ENCODE results near the gene PLEKHG7.
"Not testable (repeated sequence)": the region's sequence is repeated elsewhere in the genome, so short reads cannot be mapped to it uniquely, and the experiment has no call there.

Gene PLEKHG7

DNA sequence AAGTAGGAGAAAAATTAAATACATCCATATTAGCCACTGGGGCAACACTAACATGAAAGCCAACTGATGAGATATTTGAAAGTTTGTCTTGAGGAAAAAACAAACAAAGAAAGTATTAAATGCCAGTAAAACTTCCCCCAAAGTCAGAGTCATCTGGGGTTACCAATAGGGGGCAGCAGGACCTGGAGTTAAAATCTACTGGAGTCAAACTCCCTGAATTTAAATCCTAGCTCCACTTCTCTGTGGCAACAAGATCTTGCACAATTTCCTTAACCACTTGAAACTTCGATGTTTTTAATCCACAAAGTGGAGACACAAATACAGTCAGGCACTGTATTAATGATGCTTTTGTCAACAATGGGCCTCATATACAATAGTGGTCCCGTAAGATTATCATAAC is 14.4 kb downstream of the PLEKHG7 start:
- DNase-seq = no peak

DNA sequence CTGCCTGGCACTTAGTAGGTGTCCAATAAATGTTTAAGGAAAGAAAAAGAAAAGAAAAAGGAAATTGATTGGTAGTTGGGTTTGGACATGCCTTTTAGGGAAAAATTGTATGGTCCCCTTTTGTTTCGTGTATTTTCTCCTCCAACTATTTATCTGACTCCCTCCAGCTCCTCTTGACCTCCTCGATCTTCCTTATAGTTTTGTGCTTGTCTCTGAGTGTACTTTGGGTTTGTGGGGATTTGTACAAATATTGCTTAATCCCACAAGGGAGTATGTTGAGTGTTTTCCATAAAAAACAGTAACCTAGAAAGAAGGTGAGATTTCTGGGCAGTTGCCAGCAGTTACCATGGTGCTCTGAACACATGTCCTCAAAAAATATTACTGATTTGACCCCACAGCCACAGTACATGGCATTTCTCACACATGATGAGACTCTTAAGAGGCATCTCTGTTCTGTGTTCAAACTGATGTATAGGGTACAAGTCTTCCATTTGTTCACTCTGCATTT is 15.7 kb downstream of the PLEKHG7 start:
- DNase-seq = no peak

DNA sequence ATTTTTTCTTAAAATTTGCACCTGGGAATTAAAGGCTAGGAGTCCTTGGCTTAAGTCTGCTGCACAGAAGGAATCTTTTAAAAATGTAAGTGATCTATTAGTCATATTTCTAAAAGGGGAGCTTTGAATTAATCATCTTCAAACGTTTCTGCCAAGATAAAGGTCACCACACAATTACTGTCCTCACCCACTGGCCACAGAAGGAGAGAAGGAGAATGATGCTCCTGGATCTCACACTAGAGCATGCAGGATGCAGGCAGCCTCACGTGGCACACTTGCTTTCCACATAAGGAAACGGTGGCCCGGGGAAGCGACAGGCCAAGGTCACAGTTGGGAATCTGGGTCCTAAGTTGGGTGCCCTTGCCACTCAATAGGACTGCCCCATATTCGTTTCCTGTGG is 16.9 kb downstream of the PLEKHG7 start:
- DNase-seq = no peak

DNA sequence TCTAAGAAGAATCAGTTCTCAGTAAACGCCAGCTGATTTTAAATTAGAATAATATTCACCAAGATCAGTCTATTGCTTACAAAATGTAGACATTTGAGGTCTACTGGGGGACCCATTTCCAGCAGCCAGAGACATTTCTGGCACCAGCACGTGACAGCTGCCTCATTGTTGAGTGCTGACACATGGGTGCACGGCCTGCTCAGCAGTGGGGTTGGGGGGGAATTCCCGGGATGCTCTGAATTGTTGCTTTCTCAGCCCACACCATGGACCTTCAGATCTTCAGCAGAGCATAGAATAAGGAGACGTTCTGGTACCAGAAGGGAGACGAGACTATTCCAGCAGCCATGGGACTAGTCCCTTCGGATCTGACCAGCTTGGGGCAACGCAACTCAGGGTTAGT is 18.3 kb downstream of the PLEKHG7 start:
- no peak for DNase-seq

DNA sequence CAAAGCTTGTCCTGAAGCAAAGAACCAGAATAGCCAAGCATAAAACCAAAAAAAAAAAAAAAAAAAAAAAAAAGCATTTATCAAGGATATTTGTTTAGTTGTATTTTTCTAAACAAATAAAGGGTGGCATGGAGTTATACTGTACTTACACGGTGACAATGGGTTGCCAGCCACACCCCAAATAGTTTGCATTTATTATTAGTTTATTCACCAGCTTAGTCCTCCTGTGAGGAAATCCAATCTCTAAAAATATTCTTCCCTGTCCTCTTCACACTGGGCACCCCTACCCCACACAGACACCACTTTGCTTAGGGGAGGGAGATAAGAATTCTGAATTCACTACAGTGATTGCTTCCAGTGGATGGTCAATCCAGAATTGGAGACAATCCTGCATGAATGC is 18.9 kb downstream of the PLEKHG7 start:
- no peak for DNase-seq

DNA sequence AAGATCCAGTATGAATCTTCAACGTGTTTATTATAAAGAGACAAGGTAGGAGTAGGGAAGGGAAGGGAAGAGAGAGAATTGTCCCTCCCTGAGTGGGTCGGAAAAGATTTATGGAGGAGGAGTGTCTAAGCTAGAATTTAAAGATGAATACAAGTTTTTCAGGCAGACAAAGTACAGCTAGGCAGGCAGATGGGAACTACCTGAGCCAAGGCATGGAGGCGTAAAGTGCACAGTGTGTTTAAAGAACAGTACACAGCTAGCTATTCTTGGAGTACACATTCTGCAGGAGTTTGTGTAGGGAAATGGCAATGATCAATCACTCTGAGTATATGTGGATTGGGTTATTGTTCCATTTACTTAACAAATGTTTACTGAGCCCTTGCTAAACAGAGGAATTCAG is 20.1 kb downstream of the PLEKHG7 start:
- no peak for DNase-seq

DNA sequence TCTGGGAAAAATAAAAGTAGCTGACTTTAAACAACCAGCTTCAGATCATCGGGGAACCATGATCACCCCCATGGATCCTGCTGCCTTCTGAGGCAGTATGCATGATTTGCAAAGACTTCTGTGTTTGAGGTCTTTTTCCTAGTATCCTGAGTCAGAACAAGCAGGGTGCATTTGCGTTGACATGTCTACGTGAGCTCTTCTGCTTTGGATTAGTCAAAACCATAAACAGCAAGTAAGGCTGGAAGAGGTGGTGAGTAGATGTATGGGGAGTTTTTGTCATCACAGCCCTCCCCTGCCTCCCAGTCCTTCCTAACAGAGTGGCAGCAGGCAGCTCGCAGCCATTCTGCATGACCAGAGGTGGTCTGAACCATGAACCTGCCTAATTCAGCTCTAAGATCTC is 24.1 kb downstream of the PLEKHG7 start:
- DNase-seq = no peak

DNA sequence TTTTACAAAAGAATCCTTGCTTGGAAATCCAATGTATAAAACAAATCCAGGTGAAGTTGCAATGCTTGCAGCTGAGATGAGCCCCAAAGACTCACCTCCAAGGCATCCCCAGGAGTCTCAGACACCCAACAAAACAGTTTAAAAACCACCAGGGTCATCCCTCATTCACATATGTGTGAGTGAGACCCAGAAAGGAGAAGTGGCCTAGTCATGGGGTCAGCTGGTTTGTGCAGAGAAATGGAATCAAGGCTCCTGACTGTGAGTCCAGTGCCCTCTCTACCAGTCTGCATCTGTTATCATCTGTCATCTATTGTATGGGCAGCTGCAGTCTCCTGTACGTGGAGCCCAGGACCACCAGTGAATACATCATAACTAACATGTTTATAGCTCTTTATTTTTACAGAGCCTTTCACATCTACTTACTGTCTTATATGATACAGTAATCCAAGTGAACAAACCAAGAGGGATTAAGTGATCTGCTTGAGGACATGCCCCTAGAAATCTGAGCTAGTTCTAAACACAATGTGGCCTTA is 27.1 kb downstream of the PLEKHG7 start:
- no peak for DNase-seq

DNA sequence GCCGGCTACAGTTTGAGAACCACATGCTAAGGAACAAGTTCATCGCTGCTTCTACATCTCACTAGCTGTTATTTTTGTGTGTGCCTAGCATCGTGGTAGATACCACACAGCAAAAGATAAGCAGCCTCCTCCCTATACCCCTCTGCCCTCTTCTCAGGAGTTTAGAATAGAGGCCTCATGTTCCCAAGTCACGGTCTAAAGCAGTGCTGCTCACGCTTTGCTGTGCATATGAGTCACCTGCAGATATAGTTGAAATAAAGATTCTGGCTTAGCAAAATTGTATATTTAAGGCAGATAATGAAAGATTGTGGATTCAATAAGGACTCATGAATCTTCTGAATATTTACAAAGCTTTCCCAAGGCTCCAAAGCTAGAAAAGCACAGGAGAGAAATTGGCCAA is 28.0 kb downstream of the PLEKHG7 start:
- DNase-seq = no peak

DNA sequence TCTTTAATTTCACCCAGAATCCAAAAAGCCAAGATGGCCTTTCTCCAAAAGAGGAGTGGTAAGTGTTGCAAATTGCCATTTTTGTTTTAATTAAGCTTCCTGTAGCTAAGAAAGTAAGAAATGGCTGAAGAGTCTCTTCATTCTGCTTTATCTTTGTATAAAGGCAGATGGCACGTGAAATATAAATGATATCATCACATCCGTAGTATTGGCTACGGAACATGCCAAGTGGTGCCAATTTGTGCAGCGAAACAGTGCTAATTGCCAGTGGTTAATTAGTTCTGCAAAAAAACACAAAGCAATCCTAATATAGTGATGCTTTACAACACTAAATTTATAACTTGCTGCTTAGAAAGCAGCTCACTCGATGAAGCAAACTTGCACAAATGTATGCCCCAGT is 29.4 kb downstream of the PLEKHG7 start:
- DNase-seq = no peak

DNA sequence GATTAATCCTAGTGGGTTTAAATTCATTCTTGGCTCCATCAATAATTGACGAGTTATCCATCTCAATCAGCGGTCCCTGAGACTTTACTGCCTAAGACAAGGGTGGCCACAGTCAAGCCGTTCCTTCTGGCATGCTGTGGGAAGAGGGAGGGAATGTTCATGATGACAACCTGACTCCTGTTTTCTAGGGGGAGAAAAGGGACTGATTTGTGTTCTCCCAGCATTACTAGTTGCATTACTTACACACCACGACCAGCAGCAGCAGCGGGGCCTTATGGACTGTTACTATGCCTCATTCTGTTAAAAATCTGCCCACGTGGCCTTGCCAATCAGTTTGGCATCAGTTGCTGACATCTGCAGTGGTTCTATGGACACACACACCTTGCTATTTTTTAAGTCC is 29.9 kb downstream of the PLEKHG7 start:
- no peak for DNase-seq

DNA sequence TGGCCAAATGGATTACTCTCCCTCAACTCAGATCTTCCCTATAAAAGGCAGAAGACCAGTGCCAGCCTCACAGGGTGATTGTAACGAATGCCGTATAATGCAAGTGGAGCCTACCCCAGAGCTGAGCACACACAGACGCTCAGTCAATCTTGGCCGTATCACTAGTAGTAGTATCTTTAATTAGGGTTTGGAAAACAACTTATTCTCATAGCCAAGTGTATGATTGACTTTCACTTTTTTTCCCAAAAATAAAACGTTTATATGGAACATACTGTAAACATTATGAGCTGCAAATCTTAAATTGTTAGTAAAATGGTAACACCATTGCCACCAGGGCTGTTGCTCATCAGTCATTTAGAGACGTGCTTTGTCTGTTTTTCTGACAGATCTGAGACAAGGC is 30.4 kb downstream of the PLEKHG7 start:
- DNase-seq = no peak

DNA sequence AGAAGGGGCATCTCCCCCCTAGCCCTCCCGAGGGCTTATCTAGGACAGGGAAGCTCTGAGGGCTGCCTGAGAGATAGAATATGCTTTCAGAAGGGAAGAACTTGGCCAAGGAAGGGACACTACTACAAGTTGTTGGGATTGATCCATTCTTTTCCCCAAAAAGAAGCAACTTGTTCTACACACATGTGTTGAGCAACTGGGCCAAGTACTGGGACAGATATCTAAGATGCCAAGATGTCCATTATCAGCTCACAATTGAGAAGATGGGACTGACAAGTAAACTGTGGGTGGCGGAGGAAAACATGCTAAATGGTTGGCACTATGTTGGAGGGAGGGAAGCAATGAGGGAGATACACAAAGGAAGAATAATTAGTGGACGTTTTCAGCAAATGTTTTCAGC is 30.9 kb downstream of the PLEKHG7 start:
- no peak for DNase-seq

DNA sequence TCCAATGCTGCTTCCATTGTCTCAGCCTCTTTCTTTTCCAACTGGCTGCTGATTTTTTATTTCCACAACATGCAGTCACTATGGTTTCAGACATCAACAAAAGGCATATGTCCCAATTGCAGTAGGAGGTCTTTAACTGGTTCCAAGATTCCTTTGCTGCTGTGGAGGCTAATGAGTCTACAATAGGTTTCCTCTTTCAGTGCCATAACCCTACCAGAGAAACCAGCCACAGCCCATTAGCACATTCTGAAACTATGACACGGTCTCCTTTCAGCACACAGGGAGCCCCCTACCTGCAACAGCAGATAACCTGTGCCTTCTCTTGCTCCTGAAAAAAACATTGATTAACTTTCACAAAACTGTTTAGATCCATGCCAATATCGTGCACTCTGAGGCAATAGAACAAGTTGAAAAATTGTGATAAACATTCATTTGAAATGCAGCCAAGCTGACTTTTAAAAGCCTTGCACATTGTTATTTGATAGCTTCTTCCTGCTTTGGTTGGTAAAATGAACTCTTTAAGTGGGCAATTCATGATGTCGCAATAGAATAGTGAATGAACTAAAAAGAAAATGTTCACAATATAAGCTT is 32.4 kb downstream of the PLEKHG7 start:
- no peak for DNase-seq

DNA sequence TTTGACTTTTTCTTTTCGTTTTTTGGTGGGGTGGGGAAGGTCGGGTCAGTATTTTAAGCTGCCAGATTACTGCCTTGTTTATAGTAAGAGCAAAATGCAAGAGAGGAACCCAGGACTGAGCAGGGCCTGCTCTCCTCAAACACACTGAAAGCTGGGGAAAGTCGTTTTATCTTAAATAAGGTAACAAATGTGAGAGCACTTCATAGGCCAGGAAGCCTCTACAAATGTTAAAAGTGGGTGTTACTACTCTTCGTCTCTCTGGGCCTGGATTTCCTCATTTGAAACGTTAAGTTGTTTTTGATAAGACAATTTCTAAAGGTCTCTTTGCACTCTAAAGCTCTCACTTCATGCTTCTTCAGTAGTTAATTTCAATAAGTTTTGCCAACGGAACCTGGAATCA is 33.8 kb downstream of the PLEKHG7 start:
- no peak for DNase-seq

DNA sequence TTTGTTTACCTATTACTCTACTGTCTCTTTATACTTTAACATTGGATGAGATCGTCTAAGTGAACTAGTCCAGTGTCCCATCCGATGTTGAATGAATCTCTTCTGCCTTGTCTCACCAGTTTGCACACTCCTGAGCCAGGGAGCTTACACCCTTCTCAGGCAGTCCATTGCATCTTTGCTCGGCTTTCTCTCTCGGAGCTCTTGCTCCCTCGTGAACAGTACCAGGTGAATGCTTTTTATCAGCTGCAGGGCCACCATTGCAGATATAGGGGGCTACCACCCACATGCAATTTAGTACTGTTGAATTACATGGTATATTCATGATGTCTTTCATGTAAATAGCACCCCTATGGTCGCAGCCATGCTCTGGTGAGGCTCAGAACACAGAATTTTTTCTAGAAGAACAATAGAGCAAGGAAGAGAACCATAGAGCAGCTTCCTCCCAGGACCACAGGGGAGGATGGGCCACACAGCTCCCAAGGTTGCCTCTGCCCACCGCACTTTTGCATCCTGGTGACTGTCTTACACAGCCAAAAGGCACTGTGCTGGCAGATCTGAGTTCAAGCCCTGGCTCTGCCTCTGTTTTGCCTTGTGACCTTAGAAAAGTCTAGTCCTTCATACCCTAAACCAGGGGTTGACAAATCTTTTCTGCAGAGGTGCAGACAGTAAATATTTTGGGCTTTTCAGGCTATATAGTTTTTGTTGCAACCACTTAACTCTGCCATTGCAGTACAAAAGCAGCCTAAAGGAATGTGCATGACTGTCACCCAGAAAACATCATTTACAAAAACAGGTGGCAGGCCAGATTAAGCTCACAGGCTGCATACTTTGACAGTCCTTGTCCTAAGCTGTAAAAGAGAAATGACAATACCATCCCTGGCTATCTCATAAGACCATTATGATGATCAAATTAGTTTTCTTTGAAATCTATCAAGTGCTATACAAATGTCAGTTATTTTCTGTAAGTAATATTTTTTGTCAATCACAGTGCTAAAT is 35.4 kb downstream of the PLEKHG7 start:
- DNase-seq = no peak

DNA sequence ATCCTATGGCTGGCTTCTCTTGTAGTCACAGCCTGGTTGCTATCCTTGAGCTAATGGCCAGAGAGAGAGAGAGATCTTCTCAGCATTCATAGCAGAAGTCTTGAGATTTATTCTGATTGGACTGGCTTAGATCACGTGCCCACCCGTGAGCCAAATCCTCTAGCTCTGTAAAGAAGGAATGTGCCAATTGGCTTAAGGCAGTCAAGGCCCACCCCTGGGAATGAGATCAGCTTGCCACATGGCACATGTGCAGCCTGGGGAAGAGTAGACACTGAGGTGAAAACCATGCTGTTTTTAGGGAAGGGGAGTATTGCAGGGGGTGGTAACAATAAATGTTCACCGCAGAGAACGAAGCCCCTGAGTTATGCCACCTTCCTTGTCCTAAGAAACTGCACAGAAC is 36.3 kb downstream of the PLEKHG7 start:
- DNase-seq = no peak

DNA sequence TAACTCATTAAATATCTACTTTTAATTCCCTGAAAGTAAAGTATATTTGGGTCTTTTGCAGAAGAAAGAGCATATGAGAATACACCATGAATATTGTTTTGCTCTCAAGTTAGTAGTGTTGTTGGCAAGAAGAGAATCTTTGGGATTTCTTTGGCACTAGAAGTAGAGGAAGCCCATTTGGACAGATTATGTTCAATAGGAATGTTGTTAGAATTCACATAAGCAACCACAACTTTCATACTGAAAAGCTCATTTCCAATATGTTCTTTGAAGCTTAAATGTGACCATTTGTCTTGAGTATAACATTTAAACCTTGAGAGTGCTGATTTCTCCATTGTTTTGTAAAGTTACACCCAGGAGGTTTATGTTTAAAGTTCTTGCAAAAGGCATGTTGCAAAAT is 37.6 kb downstream of the PLEKHG7 start:
- DNase-seq = no peak

DNA sequence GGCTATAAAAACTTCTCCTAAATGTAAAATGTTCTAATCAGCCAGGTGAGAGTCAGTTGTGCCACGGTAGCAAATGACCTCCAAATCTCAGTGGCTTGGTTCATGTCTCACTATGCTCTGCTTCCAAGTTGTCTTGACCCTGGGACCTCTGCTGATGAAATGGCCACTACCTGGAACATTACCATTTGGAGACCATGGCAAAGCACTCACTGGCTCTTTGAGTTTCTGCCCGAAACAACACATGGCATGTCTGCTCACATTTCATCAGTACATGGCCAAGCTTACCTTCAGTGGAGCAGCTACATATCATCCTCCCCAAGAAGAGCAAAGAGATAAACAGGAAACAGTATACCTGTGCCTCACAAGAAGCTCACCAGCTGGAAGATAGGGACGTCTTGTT is 40.2 kb downstream of the PLEKHG7 start:
- DNase-seq = no peak

DNA sequence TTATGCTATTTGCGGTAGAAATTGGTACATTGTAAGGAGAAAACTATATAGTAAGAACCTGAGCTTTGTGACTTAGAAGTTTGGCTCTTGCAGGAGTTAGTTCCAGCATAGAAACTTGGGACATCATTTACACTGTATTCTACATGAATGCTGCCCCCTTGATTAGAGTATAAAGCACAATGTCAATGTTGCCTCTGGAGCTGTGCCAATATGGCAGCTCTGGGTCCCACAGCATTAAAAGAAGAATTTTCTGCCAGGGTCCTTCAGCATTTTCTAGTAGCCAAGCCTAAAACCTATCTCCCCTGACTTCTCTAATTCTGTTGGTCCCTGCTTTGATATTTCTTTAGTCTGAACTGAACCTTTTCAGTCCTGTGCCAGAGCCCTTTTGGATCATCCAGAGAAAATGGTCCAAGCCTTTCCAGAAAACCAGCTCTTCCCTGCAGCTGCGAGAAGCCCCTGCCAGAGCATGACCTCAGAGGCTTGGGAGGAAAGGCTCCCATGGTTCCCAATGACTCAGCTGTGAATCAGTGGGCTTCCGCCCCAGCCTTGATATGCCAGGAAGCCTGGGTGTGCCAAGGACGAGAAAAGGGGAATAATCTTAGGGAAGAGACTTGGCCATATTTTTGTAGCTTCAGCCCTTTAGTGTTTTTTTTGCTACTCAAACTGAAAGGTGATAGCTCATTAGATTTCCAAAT is 43.2 kb downstream of the PLEKHG7 start:
- DNase-seq = no peak

DNA sequence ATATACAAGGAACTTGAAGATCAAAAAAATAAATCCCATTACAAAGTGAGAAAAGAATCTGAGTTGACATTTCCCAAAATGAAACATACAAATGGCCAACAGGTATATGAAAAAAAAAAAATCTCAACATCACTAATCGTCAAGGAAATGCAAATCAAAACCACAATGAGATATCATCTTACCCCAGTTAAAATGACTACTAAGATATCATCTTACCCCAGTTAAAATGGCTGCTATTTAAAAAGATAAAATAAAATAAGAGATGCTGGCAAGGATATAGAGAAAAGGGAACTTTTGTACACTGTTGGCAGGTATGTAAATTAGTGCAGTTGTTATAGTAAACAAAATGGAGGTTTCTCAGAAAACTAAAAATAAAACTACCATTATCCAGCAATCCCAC is 44.4 kb downstream of the PLEKHG7 start:
- DNase-seq = no peak

DNA sequence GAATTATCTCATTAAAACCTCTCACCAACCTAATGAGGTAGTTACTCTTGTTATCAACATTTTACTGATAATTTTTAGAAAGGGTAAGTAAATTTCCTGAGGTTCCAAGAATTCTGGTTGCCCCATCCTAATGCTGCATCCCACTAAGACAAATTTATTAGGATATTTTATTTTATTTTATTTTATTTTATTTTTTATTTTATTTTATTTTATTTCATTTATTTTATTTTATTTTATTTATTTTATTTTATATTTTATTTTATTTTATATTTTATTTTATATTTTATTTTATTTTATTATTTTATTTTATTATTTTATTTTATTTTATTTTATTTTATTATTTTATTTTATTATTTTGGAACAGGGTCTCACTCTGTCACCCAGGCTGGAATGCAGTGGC is 46.9 kb downstream of the PLEKHG7 start:
- not testable (repeated sequence) for DNase-seq

Measured in NCI-H1417 treated with DMSO at 0.1 percent for 48 hours (cell line).